ENCODE results near the gene GHRL.
A peak's percentile ranks its signal among the peaks of the same experiment; 100 is the strongest.

Gene GHRL, protein sequence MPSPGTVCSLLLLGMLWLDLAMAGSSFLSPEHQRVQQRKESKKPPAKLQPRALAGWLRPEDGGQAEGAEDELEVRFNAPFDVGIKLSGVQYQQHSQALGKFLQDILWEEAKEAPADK

DNA sequence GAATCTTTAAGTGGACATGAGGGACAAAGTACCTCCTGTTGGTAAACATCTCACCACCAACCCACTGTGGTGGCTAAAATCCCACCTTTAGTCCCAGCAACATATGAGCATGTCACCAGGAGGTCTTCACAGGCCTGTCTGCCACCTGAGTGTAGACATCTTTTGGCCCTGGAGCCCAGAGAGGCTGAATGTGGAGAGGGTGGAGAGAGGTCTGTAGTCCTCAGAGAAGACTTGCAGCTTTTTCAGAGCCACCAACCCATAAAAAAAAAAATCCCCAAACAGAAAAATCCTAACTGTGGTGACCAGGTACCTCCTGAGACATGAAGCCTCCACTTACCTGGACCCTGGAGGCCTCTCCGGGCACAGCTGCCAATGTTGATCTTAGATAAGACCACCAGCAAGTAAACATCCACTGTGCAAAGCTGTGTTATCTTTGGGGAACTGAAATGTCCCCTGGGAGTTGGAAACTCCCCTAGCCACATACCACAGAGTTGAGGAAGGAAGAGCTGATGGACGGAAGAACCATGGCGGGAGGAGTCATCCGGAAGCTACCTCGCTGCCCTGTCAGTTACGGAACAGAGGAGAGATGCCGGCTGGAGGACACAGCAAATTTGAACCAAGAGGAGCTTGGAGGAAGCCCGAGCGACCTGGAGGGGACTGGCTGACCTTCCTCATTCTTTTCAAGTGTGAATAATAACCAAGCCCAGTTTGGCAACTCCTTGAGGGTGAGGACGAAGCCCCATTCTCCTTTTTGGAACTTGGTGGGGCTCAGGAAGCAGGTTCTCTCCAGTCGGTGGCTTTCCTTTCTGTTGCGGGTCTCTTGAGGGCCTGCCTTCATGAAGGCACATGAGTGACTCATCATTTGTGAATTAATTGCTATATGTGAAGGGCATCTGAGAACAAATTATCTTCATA is at the start of gene GHRL:
Gene GHRL, minus strand, starts transcription at position 443 of the 915 bp plus-strand sequence. CDS start 2,767 bp downstream, outside the sequence.
- DNase-seq (ENCODE audit: low spot score), result no peak

- no peak for DNase-seq (ENCODE audit: low spot score)
Measured at GRCh38 chr3:10341901-10342398, 49.2 kb upstream of the GHRL start.

DNA sequence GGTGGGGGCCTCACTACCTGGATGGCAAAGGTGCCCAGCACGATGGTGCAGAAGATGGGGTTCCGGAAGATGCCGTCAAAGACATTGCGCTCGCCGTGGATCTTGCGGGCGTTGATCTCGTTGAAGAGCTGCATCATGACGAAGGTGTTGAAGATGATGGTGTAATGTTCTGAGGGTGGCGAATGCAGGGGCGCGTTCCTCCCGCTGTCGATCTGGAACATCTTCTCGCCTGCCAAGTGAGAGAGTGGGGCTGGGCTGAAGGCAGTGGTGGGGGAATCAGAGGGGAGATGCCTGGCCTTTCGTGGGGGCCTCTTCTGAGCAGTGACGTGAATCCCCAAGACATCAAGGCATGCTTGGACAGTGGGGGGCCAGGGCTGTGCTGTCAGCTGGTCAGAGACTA is 47.7 kb upstream of the GHRL start:
- no peak for DNase-seq (ENCODE audit: low spot score)

DNA sequence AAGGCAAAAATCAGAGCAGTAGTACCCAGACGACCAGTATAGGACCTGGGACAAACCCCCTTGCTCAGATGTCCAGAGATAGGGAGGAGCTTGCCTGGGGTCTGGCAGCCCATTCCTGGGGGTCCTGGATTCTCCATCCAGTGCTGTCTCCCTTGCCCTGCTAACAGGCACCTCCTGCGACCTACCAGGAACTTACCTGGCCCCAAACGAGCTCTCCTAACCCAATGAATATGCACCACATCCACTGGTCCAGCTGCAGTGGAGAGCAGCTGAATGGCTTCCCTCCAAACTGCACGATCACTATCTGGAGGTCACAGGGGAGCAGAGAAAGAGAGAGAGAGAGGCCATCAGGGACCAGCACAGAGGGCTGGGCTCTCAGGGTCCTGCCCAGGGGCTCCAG is 47.3 kb upstream of the GHRL start:
- DNase-seq (ENCODE audit: low spot score), result no peak

DNA sequence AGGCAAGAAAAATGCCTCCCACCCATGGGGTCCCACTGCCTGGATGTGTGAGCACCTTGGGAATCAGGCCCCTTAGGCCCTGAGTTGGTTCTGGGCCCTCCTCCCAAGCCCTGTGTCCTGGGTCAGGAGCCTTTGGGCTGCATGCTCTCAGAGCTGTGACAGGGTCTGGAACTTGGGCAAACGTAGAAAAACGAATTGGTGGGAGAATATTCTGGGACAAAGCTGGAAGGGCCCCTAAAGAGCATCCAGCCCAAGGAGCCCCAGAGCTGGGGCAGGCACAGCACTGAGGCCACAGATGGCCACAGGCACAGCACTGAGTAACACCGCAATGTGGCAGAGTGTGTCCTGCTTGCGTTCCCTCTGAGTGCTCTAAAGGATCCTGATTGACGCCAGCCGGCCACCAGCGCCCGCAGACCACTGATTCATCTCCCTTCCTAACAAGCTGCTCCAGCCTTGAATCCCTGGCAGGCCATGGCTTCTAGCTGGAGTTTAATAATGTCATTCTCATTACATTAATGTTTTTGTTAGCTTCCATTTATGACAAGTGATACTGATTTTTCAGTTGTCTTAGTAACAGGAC is 46.7 kb upstream of the GHRL start:
- DNase-seq (ENCODE audit: low spot score), result no peak

GRCh38 chr3:10338591-10339353 is 46.0 kb upstream of the GHRL start:
- no peak for DNase-seq (ENCODE audit: low spot score)

GRCh38 chr3:10338164-10338470 is 45.4 kb upstream of the GHRL start:
- no peak for DNase-seq (ENCODE audit: low spot score)

DNA sequence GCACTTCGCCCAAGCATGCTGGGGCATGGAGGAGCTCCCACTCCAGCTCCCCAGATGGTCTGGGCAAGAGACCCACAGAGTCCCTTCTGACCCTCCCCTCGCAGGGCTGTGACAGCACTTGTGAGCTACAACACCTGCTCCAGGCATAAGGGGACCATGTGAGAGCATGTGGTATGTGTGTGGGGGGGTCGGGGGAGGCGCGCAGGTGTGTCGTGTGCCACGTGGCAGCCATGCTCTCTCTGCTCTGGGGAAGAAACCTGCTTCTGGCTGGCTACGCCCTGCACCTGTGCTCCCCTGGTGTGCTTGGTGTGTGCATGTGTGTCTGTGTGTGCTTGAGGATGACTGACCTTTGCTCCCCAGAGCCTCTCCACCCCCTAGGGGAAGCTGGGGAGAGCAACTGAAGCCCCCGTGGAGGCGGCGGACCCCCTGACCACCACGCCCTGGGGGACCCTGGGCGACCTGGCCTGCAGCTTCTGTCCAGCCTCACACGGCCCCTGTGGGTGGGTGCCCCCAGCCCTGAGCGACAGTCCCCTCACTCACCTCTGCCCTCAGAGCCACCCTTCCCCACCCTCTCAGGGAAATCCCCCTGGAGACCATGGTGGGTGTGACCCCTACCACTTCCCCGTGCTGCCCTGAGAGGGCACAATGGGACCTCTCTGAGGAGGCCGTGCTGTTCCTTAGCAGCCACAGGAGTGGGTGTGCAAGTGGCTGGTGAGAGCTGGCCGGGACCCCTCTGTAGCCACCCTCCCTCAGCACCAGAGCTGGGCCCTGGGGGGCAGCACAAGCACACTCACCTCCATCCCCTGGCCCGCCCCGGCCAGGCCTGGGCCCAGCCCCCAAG is 44.8 kb upstream of the GHRL start:
- no peak for DNase-seq (ENCODE audit: low spot score)

DNA sequence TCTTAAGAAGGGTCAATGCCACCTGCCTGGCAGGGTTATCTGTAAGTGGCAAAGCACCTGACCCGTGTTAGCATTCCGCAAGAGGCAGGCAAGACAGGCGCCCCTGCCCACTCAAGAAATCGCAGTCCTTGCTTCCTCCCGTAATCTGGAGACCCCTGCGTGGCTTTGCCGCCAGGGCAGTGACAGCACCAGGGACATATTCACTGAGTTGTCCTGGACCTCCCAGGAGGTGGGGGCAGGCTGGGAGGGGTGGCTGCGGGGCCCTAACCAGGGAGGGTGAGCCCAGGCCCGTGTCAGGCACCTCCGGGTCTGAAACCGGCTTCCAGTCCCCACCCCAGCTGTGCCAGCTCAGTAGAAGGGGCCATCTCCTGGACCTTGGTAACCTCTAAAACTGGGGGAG is 44.0 kb upstream of the GHRL start:
- no peak for DNase-seq (ENCODE audit: low spot score)

DNA sequence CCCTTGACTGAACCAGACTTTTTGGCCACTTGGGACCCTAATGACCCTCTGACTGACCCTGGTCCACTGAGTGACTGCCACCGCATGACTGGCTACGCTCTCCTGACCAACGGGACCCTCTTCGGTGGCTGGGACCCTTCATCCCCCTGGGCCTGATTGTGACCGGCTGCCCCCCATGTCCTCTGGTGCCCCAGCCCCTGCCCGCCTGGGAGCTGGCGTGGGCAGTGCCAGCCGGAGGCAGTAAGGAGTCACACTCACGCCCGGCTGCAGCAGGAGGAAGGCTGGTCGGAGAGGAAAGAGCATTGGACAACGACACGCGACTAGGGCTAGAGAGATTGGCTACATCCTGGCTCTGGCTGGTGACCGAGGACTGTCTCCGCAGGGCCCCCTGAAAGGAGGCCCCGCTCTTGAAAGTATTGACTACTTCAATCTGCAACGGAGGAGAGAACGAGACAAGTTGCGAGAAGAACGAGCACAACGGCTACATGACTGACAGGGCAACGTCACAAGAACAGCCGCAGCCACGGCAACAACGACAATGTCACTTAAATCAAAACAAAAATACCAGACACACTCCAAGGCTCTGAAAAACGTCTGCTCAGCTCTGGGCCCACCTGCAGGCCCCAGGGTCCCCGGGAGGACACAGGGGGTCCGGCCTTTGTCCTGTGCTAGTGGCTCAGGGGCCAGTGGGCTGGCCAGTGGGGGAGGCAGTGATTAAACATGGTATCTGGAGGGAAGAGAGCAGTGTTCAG is 43.3 kb upstream of the GHRL start:
- DNase-seq (ENCODE audit: low spot score), result no peak

- DNase-seq (ENCODE audit: low spot score), result no peak
Measured at GRCh38 chr3:10335190-10335738, 42.5 kb upstream of the GHRL start.

DNA sequence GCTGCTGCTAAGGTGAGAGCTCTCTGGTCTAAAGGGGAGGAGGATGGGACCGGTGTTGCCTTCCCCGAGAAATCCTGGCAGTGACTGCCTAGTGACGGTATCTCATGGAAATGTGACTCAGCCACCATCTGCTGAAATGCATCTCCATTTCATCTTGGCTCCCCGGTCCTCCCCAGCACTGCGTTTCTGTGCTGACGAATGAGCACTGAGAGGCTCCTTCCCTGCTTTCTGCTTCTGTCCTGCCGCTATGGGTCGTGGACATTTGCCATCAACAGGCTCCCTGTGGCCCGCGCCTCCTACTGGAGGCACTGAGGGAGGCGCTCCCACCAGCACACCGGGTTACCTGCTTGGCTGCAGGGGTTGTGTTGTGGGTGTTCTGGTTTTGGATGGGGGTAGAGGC is 41.7 kb upstream of the GHRL start:
- peak; percentile 72 for DNase-seq (ENCODE audit: low spot score)

GRCh38 chr3:10334042-10334441 is 41.3 kb upstream of the GHRL start:
- no peak for DNase-seq (ENCODE audit: low spot score)

DNA sequence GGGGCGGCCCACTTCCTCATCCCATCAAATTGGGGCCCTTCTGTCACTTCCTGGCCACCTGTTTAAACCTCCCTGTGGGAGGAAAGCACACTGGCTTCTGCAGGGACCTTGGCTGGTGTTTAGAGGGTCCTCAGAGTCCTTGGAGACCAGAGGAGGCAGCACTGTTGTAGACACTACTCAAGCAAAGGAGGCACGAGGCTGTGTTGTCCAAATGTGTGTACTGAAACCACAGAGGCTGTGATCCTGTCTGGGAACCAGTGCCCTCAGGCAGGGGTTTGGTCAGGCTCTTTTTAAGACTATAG is 40.6 kb upstream of the GHRL start:
- no peak for DNase-seq (ENCODE audit: low spot score)

DNA sequence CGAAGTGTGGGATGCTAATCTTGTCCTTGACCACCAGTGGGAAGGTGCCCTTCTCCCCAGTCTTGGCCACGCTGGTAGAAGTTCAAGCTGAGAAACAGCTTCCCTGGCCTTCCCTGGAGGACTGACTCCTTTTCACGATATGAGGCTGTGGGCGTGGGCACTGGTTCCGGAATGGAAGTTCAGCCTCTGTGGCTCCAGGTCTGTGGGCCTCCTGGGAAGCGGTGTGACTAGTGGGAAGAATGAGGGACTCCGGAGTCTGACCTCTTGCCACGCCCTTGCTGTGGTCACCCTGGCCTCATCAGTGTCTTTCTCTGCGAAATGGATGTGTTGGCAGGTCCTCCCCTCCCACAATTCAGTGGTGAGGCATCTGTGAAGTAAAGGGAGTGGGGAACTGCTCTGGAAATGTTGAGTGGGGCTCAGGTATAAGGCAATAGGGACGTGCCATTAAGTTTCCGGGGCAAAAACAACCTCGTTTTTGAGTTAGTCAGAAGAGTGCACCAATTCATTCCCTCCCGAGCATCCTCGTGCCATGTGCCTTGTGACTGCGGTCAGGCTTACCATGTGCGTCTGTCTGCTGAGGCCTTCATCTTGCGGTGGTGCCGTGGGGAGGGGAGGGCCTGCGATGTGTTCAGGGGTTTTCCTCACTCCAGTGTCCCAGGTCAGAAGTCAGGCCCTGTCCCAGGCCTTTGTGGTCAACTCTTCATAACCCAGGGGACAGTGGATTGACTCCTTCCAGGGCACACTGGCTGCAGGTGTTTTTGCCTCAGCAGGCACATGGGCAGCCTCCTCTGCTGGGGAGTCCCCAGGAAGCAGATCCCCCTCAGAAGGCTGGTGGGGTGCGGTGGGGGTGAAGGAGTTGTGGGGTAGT is 40.0 kb upstream of the GHRL start:
- no peak for DNase-seq (ENCODE audit: low spot score)

DNA sequence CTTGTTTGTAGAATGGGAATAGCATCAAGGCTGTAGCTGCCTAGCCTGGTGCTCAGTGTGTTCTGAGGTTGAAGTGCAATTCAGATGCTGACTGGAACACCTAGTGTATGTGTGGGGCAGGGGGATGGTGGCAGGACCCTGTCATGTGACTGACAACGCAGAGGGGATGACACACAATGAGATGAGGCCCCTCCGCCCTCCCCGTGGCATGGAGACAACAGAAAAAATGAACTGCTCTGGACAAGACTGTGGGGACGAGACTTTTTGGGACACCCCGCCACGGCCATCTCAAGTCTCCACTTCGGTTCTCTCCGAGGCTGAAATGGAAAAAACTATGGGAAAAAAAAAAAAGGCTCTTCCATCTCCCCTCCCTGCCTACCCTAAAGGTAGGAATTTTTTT is 38.6 kb upstream of the GHRL start:
- DNase-seq (ENCODE audit: low spot score), result no peak

DNA sequence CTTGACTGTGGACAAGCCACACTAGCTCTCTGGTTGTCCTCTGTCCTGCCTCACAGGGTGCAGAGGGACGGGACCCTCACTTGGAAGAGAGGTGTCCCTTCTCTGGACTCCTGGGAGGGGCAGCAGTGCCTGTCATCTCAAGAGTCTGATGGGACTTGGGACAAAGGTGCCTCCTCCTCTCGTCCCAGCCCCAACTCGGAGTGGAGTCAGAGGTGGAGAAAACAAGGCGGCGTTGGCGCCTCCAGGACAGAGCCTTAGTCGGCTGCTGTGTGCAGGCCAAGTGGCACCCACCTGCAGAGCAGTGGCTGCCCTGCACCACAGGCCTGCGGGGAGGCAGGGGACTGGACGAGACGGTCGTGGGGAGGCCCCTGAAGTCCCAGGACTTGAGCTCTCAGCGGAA is 37.6 kb upstream of the GHRL start:
- DNase-seq (ENCODE audit: low spot score), result no peak

- DNase-seq (ENCODE audit: low spot score), result no peak
Measured at GRCh38 chr3:10329495-10330015, 36.8 kb upstream of the GHRL start.

- no peak for DNase-seq (ENCODE audit: low spot score)
Measured at GRCh38 chr3:10328460-10329071, 35.8 kb upstream of the GHRL start.

Measured in AG08395 (cell line).